GM23338 (cell line): Measurements from ENCODE around the gene KISS1R. TPM values are rescaled to one million over a fixed set of nuclear protein-coding genes. Genes with fewer than 3 reads are reported as not detected.

Experiments
- ATAC-seq: fragments of 200-7000 bp; cut with Tn5 transposase; 3 replicates; pipeline ENCODE4 v1.9.1; 2020
- DNase-seq: peaks from one replicate; pipeline ENCODE4 v3.0.0-alpha.2; 2015; ENCODE audit warnings: low spot score
- H2AFZ ChIP-seq: fragments of 200-600 bp; sonication (generic); 2 replicates; pipeline ENCODE4 v1.8.0; 2016; ENCODE audit warnings: antibody characterized with exemption, mild to moderate bottlenecking, moderate library complexity
- H3F3A ChIP-seq: fragments of 200-600 bp; sonication (generic); replicated peaks from 2 replicates; pipeline ENCODE4 v1.8.0; 2017; ENCODE audit warnings: antibody characterized with exemption, mixed run types, low read depth
- H3K27ac ChIP-seq: fragments of 200-600 bp; sonication (generic); 2 replicates; pipeline ENCODE4 v1.6.1; 2016; ENCODE audit warnings: low read depth
- H3K27me3 ChIP-seq: fragments of 200-600 bp; sonication (generic); 2 replicates; pipeline ENCODE4 v1.8.0; 2016; ENCODE audit warnings: mild to moderate bottlenecking, mixed run types, moderate library complexity; ENCODE audit not compliant: insufficient read depth
- H3K36me3 ChIP-seq: fragments of 200-600 bp; sonication (generic); 2 replicates; pipeline ENCODE4 v1.8.0; 2016; ENCODE audit warnings: mild to moderate bottlenecking; ENCODE audit not compliant: insufficient read depth
- H3K4me1 ChIP-seq: fragments of 200-600 bp; sonication (generic); 2 replicates; pipeline ENCODE4 v1.8.0; 2016; ENCODE audit warnings: mild to moderate bottlenecking, moderate library complexity; ENCODE audit not compliant: insufficient read depth
- H3K4me2 ChIP-seq: fragments of 200-600 bp; sonication (generic); 2 replicates; pipeline ENCODE4 v1.7.1; 2017; ENCODE audit warnings: mixed run types
- H3K4me3 ChIP-seq: fragments of 200-600 bp; sonication (generic); 2 replicates; pipeline ENCODE4 v1.6.1; 2016; ENCODE audit warnings: mixed run types
- H3K79me2 ChIP-seq: fragments of 200-600 bp; sonication (generic); replicated peaks from 2 replicates; pipeline ENCODE4 v1.8.0; 2017; ENCODE audit warnings: mild to moderate bottlenecking; ENCODE audit not compliant: insufficient read depth
- H3K9me2 ChIP-seq: fragments of 200-600 bp; sonication (generic); 2 replicates; pipeline ENCODE4 v1.8.0; 2017; ENCODE audit not compliant: insufficient read depth
- H4K20me1 ChIP-seq: fragments of 200-600 bp; sonication (generic); replicated peaks from 2 replicates; pipeline ENCODE4 v1.8.0; 2017; ENCODE audit warnings: mild to moderate bottlenecking; ENCODE audit not compliant: insufficient read depth
- H3K27ac Mint-ChIP-seq: 2 replicates; pipeline ENCODE4 v1.8.0; 2020; ENCODE audit warnings: inconsistent platforms, mild to moderate bottlenecking, moderate library complexity, mixed read lengths
- H3K27me3 Mint-ChIP-seq: 3 replicates; pipeline ENCODE4 v1.8.0; 2022; ENCODE audit warnings: low read depth, mild to moderate bottlenecking, moderate library complexity, mixed read lengths, inconsistent platforms; ENCODE audit not compliant: insufficient read depth, poor library complexity
- H3K36me3 Mint-ChIP-seq: 3 replicates; pipeline ENCODE4 v1.8.0; 2021; ENCODE audit warnings: low read depth, mild to moderate bottlenecking, inconsistent platforms, moderate library complexity, mixed read lengths
- H3K4me1 Mint-ChIP-seq: 3 replicates; pipeline ENCODE4 v1.8.0; 2020; ENCODE audit warnings: mild to moderate bottlenecking, inconsistent platforms, mixed read lengths
- H3K4me3 Mint-ChIP-seq: 3 replicates; pipeline ENCODE4 v1.8.0; 2021; ENCODE audit warnings: moderate library complexity, mild to moderate bottlenecking, inconsistent platforms, mixed read lengths
- H3K9me3 Mint-ChIP-seq: 3 replicates; pipeline ENCODE4 v1.8.0; 2020; ENCODE audit warnings: moderate library complexity, mild to moderate bottlenecking, inconsistent platforms, mixed read lengths
- CTCF ChIP-seq, 2 experiments: fragments of 200-600 bp in 1 of 2; sonication (generic) in 1 of 2; conservative IDR thresholded peaks; 2 replicates each; pipeline versions ENCODE4 v1.5.1 to v1.6.1; 2016 to 2017; ENCODE audit warnings: antibody characterized with exemption in 2 of 2, low read depth in 2 of 2, mild to moderate bottlenecking in 2 of 2, moderate library complexity in 1 of 2
- EZH2 ChIP-seq: fragments of 200-600 bp; sonication (generic); IDR thresholded peaks from one replicate; pipeline ENCODE4 v1.8.0; 2017; ENCODE audit warnings: antibody characterized with exemption, mild to moderate bottlenecking, low read depth; ENCODE audit not compliant: unreplicated experiment
- JUNB ChIP-seq: IDR thresholded peaks from one replicate; pipeline ENCODE4 v1.6.1; 2016; ENCODE audit warnings: antibody characterized with exemption; ENCODE audit not compliant: unreplicated experiment
- NANOG ChIP-seq: IDR thresholded peaks from 2 replicates; pipeline ENCODE4 v1.6.1; 2016; ENCODE audit warnings: antibody characterized with exemption, borderline replicate concordance
- POLR2AphosphoS5 ChIP-seq: IDR thresholded peaks from 2 replicates; pipeline ENCODE4 v1.6.1; 2016; ENCODE audit warnings: antibody characterized with exemption, low read depth
- STAT1 ChIP-seq: IDR thresholded peaks from one replicate; pipeline ENCODE4 v1.6.1; 2016; ENCODE audit warnings: antibody characterized with exemption; ENCODE audit not compliant: unreplicated experiment
- ZNF114 ChIP-seq: fragments of 250-450 bp; sonication (Bioruptor Pico); IDR thresholded peaks from 2 replicates; pipeline ENCODE4 v1.5.0; 2020; ENCODE audit warnings: mild to moderate bottlenecking, moderate library complexity
- ZNF331 ChIP-seq: fragments of 250-450 bp; sonication (Bioruptor Pico); IDR thresholded peaks from 2 replicates; pipeline ENCODE4 v1.5.0; 2020; ENCODE audit warnings: low read depth, mild to moderate bottlenecking, moderate library complexity
- ZNF462 ChIP-seq: fragments of 250-450 bp; sonication (Bioruptor Pico); IDR thresholded peaks from 2 replicates; pipeline ENCODE4 v1.5.0; 2020; ENCODE audit warnings: mild to moderate bottlenecking, moderate library complexity
- polyA plus RNA-seq: library from polyadenylated mRNA; unstranded; fragments of >200 nt; fragmentation: Nextera tagmentation; extraction: Ambion mirVana; gene quantifications from 2 replicates; pipeline ENCODE4 v1.2.1, GENCODE V29; 2016
- total RNA-seq: library from RNA; depleted of rRNA; stranded (reverse); fragments of >200 nt; shearing (Covaris generic); gene quantifications from 2 replicates; pipeline ENCODE4 v1.2.3, GENCODE V29; 2014

Gene KISS1R
- total and polyA plus RNA-seq, 2 experiments from 2014 or later: 0.78 to 4.0 TPM

GRCh38 chr19:953445-954271, 36.5 kb downstream of the KISS1R start (continued):
- TF ChIP-seq ZNF462 (CRISPR knock-in tag) (no peak), EZH2 (no peak), JUNB (no peak), CTCF (conservative IDR thresholded peaks at IDR 0.05; ENCODE audit: low read depth in 2 of 2) (no peak), ZNF114 (CRISPR knock-in tag) (no peak)

- no peak overlapping the region for H3K4me3 Mint-ChIP-seq
- H3K79me2 ChIP-seq: peaks cover 41% of the 10 kb centered on the region
- TF ChIP-seq ZNF331 (CRISPR knock-in tag) (no peak), STAT1 (no peak), NANOG (no peak), POLR2AphosphoS5 (no peak), EZH2 (no peak), ZNF114 (CRISPR knock-in tag) (no peak)
- ATAC-seq: no peak
- no peak overlapping the region; the same call in 1 of the 2 replicates for H3K4me2 ChIP-seq
- no peaks in the 10 kb centered on the region for H3K9me2 ChIP-seq
- peaks cover 21% of the 10 kb centered on the region for H3K4me1 Mint-ChIP-seq
- H3K36me3 Mint-ChIP-seq: peaks cover 3% of the 10 kb centered on the region; the same call in 1 of the 3 replicates
- H3K4me1 ChIP-seq: peaks cover 36% of the 10 kb centered on the region
- no peak overlapping the region for H3K27ac Mint-ChIP-seq
- H4K20me1 ChIP-seq: no peaks in the 10 kb centered on the region; the same call in 1 of the 2 replicates
- no peak for DNase-seq
- H3K27me3 Mint-ChIP-seq: peaks cover 17% of the 10 kb centered on the region
- no peak overlapping the region for H3K4me3 ChIP-seq
- H3F3A ChIP-seq: peaks cover 17% of the 10 kb centered on the region; the same call in 1 of the 2 replicates
- no peaks in the 10 kb centered on the region for H3K36me3 ChIP-seq
- H3K27me3 ChIP-seq: no peaks in the 10 kb centered on the region
- peak overlapping the region; percentile 86 for H3K27ac ChIP-seq
- no peaks in the 10 kb centered on the region for H3K9me3 Mint-ChIP-seq
- no peak overlapping the region for H2AFZ ChIP-seq
Observed at GRCh38 chr19:954272-954671, 37.1 kb downstream of the KISS1R start.
